Ovary (tissue), 9 donors: ENCODE results near the gene ATAT1. TPM values are rescaled to one million over a fixed set of nuclear protein-coding genes. Genes with fewer than 3 reads are reported as not detected.
"Not testable (repeated sequence)": the region's sequence is repeated elsewhere in the genome, so short reads cannot be mapped to it uniquely, and the experiment has no call there.

Experiments
- DNase-seq, 5 donors: peaks; one replicate each; pipeline ENCODE4 v3.0.0-alpha.2; 2019 to 2020
- H3K27ac ChIP-seq, 2 donors: fragments of 200-600 bp; one replicate each; pipeline versions ENCODE4 v1.5.1 to v1.8.0; 2019 to 2022
- H3K27me3 ChIP-seq: fragments of 200-600 bp; one replicate; pipeline ENCODE4 v1.8.0; 2022
- H3K36me3 ChIP-seq: fragments of 200-600 bp; sonication (generic); one replicate; pipeline ENCODE4 v1.5.1; 2019
- H3K4me1 ChIP-seq: one replicate; pipeline ENCODE4 v1.8.1; 2013; ENCODE audit warnings: mild to moderate bottlenecking, moderate library complexity; ENCODE audit not compliant: insufficient read depth
- H3K4me3 ChIP-seq: fragments of 200-600 bp; sonication (generic); one replicate; pipeline ENCODE4 v1.5.1; 2017
- H3K9me3 ChIP-seq, 2 donors: fragments of 200-600 bp in 1 of 2; sonication (generic) in 1 of 2; one replicate each; pipeline versions ENCODE4 v1.5.1 to v1.8.1; 2013 to 2019; ENCODE audit warnings: mild to moderate bottlenecking in 1 of 2, moderate library complexity in 1 of 2
- CTCF ChIP-seq, 3 donors: fragments of 450-650 bp in 2 of 3; fragments of 200-600 bp in 1 of 3; IDR thresholded peaks; one replicate each; pipeline versions ENCODE4 v1.5.1 to v1.8.0; 2016 to 2022; ENCODE audit warnings: antibody characterized with exemption in 3 of 3, mild to moderate bottlenecking in 1 of 3
- EP300 ChIP-seq: sonication (generic); formaldehyde crosslinking; IDR thresholded peaks from one replicate; pipeline ENCODE4 v1.6.1; 2017; ENCODE audit warnings: antibody characterized with exemption
- POLR2A ChIP-seq: fragments of 450-650 bp; IDR thresholded peaks from one replicate; pipeline ENCODE4 v1.6.1; 2017; ENCODE audit warnings: antibody characterized with exemption, mild to moderate bottlenecking, moderate library complexity
- whole genome bisulfite sequencing, 3 donors: extraction: QIAGEN DNeasy Blood & Tissue Kit in 1 of 3; methylation state at CpG; one replicate each; pipeline versions ENCODE4 v1.1.5 to v1.1.7; 2013 to 2017; 5-methylcytosine and 5-hydroxymethylcytosine counted together
- intact Hi-C, 4 donors: fragments of 100-400 bp; cut with DNase I; formaldehyde crosslinking; loops; one replicate each; pipeline versions ENCODE4 v1.11.0 to v1.15.1; 2022 to 2023
- polyA plus RNA-seq, 2 donors: library from polyadenylated mRNA; stranded (reverse); fragments of 200-250 nt in 1 of 2; fragments of 350-450 nt in 1 of 2; fragmentation: Illumina TruSeq in 1 of 2; extraction: RNeasy Lipid Tissue Mini Kit (QIAGEN cat#74804) in 1 of 2; gene quantifications; one replicate each; pipeline ENCODE4 v1.2.3, GENCODE V29; 2013 to 2014
- total RNA-seq, 7 donors: library from RNA; depleted of rRNA in 2 of 7; stranded (reverse); fragments of >200 nt in 2 of 7; fragmentation: NEBNext Ultra II Directional in 3 of 7; extraction: Animal tissue kit (Norgen Biotek cat#: 25700) in 3 of 7; gene quantifications; one replicate each; pipeline versions ENCODE4 v1.1.0 to v1.2.4, GENCODE V29; 2016 to 2023
- donor health status: DM: no; HTN: no; CAD: no; lungs with moderate emphysema.
- donor health status: DM: no; HTN: no; CAD: no.
- donor health status: Bipolar disorder and iron deficiency.
- donor health status: DM: yes; HTN: yes; CAD: no.
- donor health status: DM: no; HTN: no; CAD: no.
- donor health status: DM: yes; HTN: yes; CAD: no.

ATAT1 gene
- total and polyA plus RNA-seq, 9 donors: 5.6 to 20.5 (median 11.4) TPM

- no peaks in the 10 kb centered on the region for H3K36me3 ChIP-seq
- no peaks in the 10 kb centered on the region for H3K9me3 ChIP-seq
- no peaks in the 10 kb centered on the region for H3K4me1 ChIP-seq
- H3K27ac ChIP-seq: no peak overlapping the region
- DNase-seq: no peak
- intact Hi-C loops: loop anchor here in 1 of 4 donors (10.0 kb wide), 1 partner anchor 163 kb away; no protein-coding TSS in a partner anchor
- no peak overlapping the region for H3K4me3 ChIP-seq
- no peak for TF ChIP-seq CTCF (IDR thresholded peaks at IDR 0.05)
- no peak for TF ChIP-seq EP300
- TF ChIP-seq POLR2A: no peak
- H3K27me3 ChIP-seq: no peaks in the 10 kb centered on the region
These were observed 30.8 kb downstream of the ATAT1 start for GRCh38 chr6:30657454-30657853.

- H3K36me3 ChIP-seq, H3K4me1 ChIP-seq, H3K27ac ChIP-seq, DNase-seq, H3K9me3 ChIP-seq, H3K27me3 ChIP-seq, H3K4me3 ChIP-seq: not testable (repeated sequence)
- WGBS, 3 donors: 86 to 88% (median 87%) methylated on average over 5 of the region's 5 CpGs
- intact Hi-C loops: loop anchor here in 1 of 4 donors (10.0 kb wide), 1 partner anchor 163 kb away; no protein-coding TSS in a partner anchor
These were observed 31.2 kb downstream of the ATAT1 start for GRCh38 chr6:30657922-30658321.

GRCh38 chr6:30664994-30665767 is 38.5 kb downstream of the ATAT1 start:
- DNase-seq: no peak
- TF ChIP-seq CTCF (IDR thresholded peaks at IDR 0.05) (no peak), POLR2A (no peak), EP300 (no peak)
- H3K27ac ChIP-seq: no peak overlapping the region
- no peaks in the 10 kb centered on the region for H3K27me3 ChIP-seq
- no peaks in the 10 kb centered on the region for H3K4me1 ChIP-seq
- H3K36me3 ChIP-seq: no peaks in the 10 kb centered on the region
- WGBS, 3 donors: 88 to 90% (median 89%) methylated on average over 34 of the region's 34 CpGs
- no peaks in the 10 kb centered on the region for H3K9me3 ChIP-seq
- intact Hi-C loops: no loop called here
- no peak overlapping the region for H3K4me3 ChIP-seq

GRCh38 chr6:30666300-30666699 is 39.6 kb downstream of the ATAT1 start:
- WGBS, 3 donors: 70 to 89% (median 72%) methylated on average over 2 of the region's 2 CpGs
- H3K27me3 ChIP-seq, DNase-seq, intact Hi-C loops, H3K9me3 ChIP-seq, H3K4me3 ChIP-seq, H3K27ac ChIP-seq, H3K4me1 ChIP-seq, H3K36me3 ChIP-seq: not testable (repeated sequence)

- Histone ChIP-seq H3K36me3 (no peaks in the 10 kb centered on the region), H3K4me1 (peaks cover 4% of the 10 kb centered on the region), H3K4me3 (no peak overlapping the region), H3K9me3 (no peaks in the 10 kb centered on the region), H3K27ac (no peak overlapping the region), H3K27me3 (no peaks in the 10 kb centered on the region)
- WGBS, 3 donors: 80 to 86% (median 84%) methylated on average over 27 of the region's 27 CpGs
- TF ChIP-seq EP300 (no peak), CTCF (IDR thresholded peaks at IDR 0.05) (no peak), POLR2A (no peak)
- intact Hi-C loops: loop anchor here in 2 of 4 donors (10.0 kb wide), 3 partner anchors 126 to 404 kb away; no protein-coding TSS in a partner anchor
- no peak for DNase-seq
These were observed 44.3 kb downstream of the ATAT1 start for GRCh38 chr6:30670760-30671527.
